Liver (tissue), 3 donors: ENCODE results near the gene CCDC192.

Source experiments
- JUND ChIP-seq, 2 donors: IDR thresholded peaks; 2 replicates each; pipeline ENCODE4 v1.6.1; 2016; ENCODE audit warnings: antibody characterized with exemption in 2 of 2
- RAD21 ChIP-seq, 2 donors: IDR thresholded peaks; 2 replicates each; pipeline ENCODE4 v1.6.1; 2016; ENCODE audit warnings: antibody characterized with exemption in 2 of 2, mild to moderate bottlenecking in 2 of 2
- REST ChIP-seq: IDR thresholded peaks from 2 replicates; pipeline ENCODE4 v1.6.1; 2016; ENCODE audit warnings: antibody characterized with exemption, mild to moderate bottlenecking
- TF ChIP-seq, protein P1 (sequence below): fragments of 150-350 bp; IDR thresholded peaks from 2 replicates; pipeline ENCODE4 v1.5.1; 2017; ENCODE audit warnings: improper control_type of control experiment, low read depth, low read length; ENCODE audit not compliant: missing input control
- TF ChIP-seq, protein P2 (sequence below): IDR thresholded peaks from 2 replicates; pipeline ENCODE4 v1.6.1; 2016; ENCODE audit warnings: antibody characterized with exemption
- TF ChIP-seq, protein P3 (sequence below): IDR thresholded peaks from 2 replicates; pipeline ENCODE4 v1.6.1; 2016; ENCODE audit warnings: antibody characterized with exemption
- donor health status: healthy.
- donor health status: healthy.

DNA sequence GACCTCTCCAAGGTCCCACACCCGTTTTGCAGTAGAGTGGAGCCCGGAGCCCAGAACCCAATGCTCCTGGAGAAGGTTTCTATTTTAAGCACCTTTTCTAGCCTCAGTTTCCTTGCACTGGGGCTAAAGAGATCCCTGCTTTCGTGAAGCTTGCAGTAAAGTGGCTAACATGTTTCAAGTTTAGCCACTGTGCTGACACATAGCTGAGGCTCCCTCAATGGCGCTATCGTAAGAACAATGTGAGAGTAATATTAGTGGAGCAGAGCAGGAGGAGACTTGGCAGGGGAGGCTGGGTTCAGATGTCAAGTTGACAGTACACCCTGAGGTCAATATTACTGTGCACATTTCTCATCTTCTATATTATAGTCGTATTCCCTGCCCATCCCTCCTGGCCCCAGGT is 46.4 kb upstream of the CCDC192 start:
- TF ChIP-seq, protein P1, sequence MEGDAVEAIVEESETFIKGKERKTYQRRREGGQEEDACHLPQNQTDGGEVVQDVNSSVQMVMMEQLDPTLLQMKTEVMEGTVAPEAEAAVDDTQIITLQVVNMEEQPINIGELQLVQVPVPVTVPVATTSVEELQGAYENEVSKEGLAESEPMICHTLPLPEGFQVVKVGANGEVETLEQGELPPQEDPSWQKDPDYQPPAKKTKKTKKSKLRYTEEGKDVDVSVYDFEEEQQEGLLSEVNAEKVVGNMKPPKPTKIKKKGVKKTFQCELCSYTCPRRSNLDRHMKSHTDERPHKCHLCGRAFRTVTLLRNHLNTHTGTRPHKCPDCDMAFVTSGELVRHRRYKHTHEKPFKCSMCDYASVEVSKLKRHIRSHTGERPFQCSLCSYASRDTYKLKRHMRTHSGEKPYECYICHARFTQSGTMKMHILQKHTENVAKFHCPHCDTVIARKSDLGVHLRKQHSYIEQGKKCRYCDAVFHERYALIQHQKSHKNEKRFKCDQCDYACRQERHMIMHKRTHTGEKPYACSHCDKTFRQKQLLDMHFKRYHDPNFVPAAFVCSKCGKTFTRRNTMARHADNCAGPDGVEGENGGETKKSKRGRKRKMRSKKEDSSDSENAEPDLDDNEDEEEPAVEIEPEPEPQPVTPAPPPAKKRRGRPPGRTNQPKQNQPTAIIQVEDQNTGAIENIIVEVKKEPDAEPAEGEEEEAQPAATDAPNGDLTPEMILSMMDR = no peak
- TF ChIP-seq JUND (IDR thresholded peaks at IDR 0.05) = no peak
- TF ChIP-seq REST = no peak
- TF ChIP-seq, protein P2, sequence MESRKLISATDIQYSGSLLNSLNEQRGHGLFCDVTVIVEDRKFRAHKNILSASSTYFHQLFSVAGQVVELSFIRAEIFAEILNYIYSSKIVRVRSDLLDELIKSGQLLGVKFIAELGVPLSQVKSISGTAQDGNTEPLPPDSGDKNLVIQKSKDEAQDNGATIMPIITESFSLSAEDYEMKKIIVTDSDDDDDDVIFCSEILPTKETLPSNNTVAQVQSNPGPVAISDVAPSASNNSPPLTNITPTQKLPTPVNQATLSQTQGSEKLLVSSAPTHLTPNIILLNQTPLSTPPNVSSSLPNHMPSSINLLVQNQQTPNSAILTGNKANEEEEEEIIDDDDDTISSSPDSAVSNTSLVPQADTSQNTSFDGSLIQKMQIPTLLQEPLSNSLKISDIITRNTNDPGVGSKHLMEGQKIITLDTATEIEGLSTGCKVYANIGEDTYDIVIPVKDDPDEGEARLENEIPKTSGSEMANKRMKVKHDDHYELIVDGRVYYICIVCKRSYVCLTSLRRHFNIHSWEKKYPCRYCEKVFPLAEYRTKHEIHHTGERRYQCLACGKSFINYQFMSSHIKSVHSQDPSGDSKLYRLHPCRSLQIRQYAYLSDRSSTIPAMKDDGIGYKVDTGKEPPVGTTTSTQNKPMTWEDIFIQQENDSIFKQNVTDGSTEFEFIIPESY = no peak
- TF ChIP-seq, protein P3, sequence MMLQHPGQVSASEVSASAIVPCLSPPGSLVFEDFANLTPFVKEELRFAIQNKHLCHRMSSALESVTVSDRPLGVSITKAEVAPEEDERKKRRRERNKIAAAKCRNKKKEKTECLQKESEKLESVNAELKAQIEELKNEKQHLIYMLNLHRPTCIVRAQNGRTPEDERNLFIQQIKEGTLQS = no peak
- TF ChIP-seq RAD21 (IDR thresholded peaks at IDR 0.05) = no peak
